Forelimb muscle (tissue), 1 donor: ENCODE results near the gene KCNN3. TPM values are rescaled to one million over a fixed set of nuclear protein-coding genes. Genes with fewer than 3 reads are reported as not detected.

Experiments
- DNase-seq: peaks from one replicate; pipeline ENCODE4 v3.0.0-alpha.2; 2013; ENCODE audit warnings: low read depth
- polyA plus RNA-seq: library from polyadenylated mRNA; unstranded; fragments of 120-200 nt; gene quantifications from one replicate; pipeline ENCODE4 v1.2.1, GENCODE V29; 2013; ENCODE audit not compliant: insufficient read length

KCNN3 gene
- polyA plus RNA-seq, 1 donor, result 10.1 TPM

GRCh38 chr1:154772056-154772455 lies 98.0 kb downstream of the KCNN3 start:
- no peak for DNase-seq

GRCh38 chr1:154770897-154771594 lies 99.0 kb downstream of the KCNN3 start:
- DNase-seq, result no peak

- no peak for DNase-seq
Observed at GRCh38 chr1:154769193-154769895, 100.7 kb downstream of the KCNN3 start.

GRCh38 chr1:154768456-154769125 lies 101.5 kb downstream of the KCNN3 start:
- no peak for DNase-seq

GRCh38 chr1:154767315-154768240 lies 102.5 kb downstream of the KCNN3 start:
- no peak for DNase-seq

- no peak for DNase-seq
Observed at GRCh38 chr1:154765970-154766369, 104.1 kb downstream of the KCNN3 start.

GRCh38 chr1:154764773-154765172 lies 105.3 kb downstream of the KCNN3 start:
- no peak for DNase-seq

GRCh38 chr1:154764181-154764580 lies 105.9 kb downstream of the KCNN3 start:
- no peak for DNase-seq

GRCh38 chr1:154760469-154760933 lies 109.6 kb downstream of the KCNN3 start:
- DNase-seq, result no peak

- DNase-seq, result no peak
Observed at GRCh38 chr1:154759793-154760192, 110.3 kb downstream of the KCNN3 start.

- DNase-seq, result no peak
Observed at GRCh38 chr1:154759196-154759595, 110.9 kb downstream of the KCNN3 start.

GRCh38 chr1:154758346-154758745 lies 111.7 kb downstream of the KCNN3 start:
- no peak for DNase-seq

- DNase-seq, result no peak
Observed at GRCh38 chr1:154756793-154757548, 113.1 kb downstream of the KCNN3 start.

GRCh38 chr1:154755858-154756730 lies 114.0 kb downstream of the KCNN3 start:
- DNase-seq, result no peak

GRCh38 chr1:154753426-154753825 lies 116.7 kb downstream of the KCNN3 start:
- DNase-seq, result no peak

GRCh38 chr1:154752273-154753030 lies 117.6 kb downstream of the KCNN3 start:
- no peak for DNase-seq

- no peak for DNase-seq
Observed at GRCh38 chr1:154751690-154752089, 118.4 kb downstream of the KCNN3 start.

- no peak for DNase-seq
Observed at GRCh38 chr1:154750681-154751665, 119.1 kb downstream of the KCNN3 start.
